SIG-M5 (cell line): ENCODE results near the gene OR6F1.
"Not testable (repeated sequence)": the region's sequence is repeated elsewhere in the genome, so short reads cannot be mapped to it uniquely, and the experiment has no call there.

ENCODE experiments used
- DNase-seq: peaks from one replicate; lab custom pipeline; 2025; lab: John Stamatoyannopoulos, UW

OR6F1 gene

GRCh38 chr1:247716546-247716945, at the start of gene OR6F1:
OR6F1 (minus strand) TSS chr1:247716646; CDS start chr1:247712755, 3,891 bp downstream.
- DNase-seq = no peak

GRCh38 chr1:247760456-247760855, 44.0 kb upstream of the OR6F1 start, which contains the start of gene OR1C1:
OR1C1 (minus strand) TSS chr1:247760556; CDS start chr1:247758406, 2,150 bp downstream.
- no peak for DNase-seq

GRCh38 chr1:247754311-247754710, 37.9 kb upstream of the OR6F1 start:
- not testable (repeated sequence) for DNase-seq

- no peak for DNase-seq
Observed at GRCh38 chr1:247749870-247750269, 33.4 kb upstream of the OR6F1 start.

GRCh38 chr1:247748041-247748440, 31.6 kb upstream of the OR6F1 start, which contains the start of gene OR14A2:
OR14A2 (minus strand) TSS chr1:247748141.
- DNase-seq = no peak

GRCh38 chr1:247747616-247748015, 31.2 kb upstream of the OR6F1 start:
- no peak for DNase-seq

- no peak for DNase-seq
Observed at GRCh38 chr1:247746391-247746935, 30.0 kb upstream of the OR6F1 start.

GRCh38 chr1:247742215-247742760, 25.8 kb upstream of the OR6F1 start:
- not testable (repeated sequence) for DNase-seq

GRCh38 chr1:247741756-247742155, 25.3 kb upstream of the OR6F1 start:
- DNase-seq = no peak

- no peak for DNase-seq
Observed at GRCh38 chr1:247740721-247741120, 24.3 kb upstream of the OR6F1 start.

- DNase-seq = no peak
Observed at GRCh38 chr1:247738315-247738714, 21.9 kb upstream of the OR6F1 start, which contains the start of gene OR14K1. OR14K1 (plus strand) TSS chr1:247738615; CDS start chr1:247738615, 0 bp downstream.

- DNase-seq = no peak
Observed at GRCh38 chr1:247721222-247721621, 4.8 kb upstream of the OR6F1 start.

- no peak for DNase-seq
Observed at GRCh38 chr1:247713753-247714152, 2.7 kb downstream of the OR6F1 start.

GRCh38 chr1:247710681-247711080, 5.8 kb downstream of the OR6F1 start:
- DNase-seq = not testable (repeated sequence)

GRCh38 chr1:247701338-247701737, 15.1 kb downstream of the OR6F1 start:
- no peak for DNase-seq

GRCh38 chr1:247681288-247681897, 35.1 kb downstream of the OR6F1 start:
- DNase-seq = no peak

- DNase-seq = no peak
Observed at GRCh38 chr1:247680171-247680570, 36.3 kb downstream of the OR6F1 start.

GRCh38 chr1:247679639-247680038, 36.8 kb downstream of the OR6F1 start, which contains the start of gene OR13G1:
OR13G1 (minus strand) TSS chr1:247679739; CDS start chr1:247673041, 6,698 bp downstream.
- DNase-seq = no peak

GRCh38 chr1:247669225-247669624, 47.2 kb downstream of the OR6F1 start:
- DNase-seq = no peak
